SIG-M5 (cell line): ENCODE results near the gene OR5T3.
"Not testable (repeated sequence)": the region's sequence is repeated elsewhere in the genome, so short reads cannot be mapped to it uniquely, and the experiment has no call there.

Source experiments
- DNase-seq: peaks from one replicate; lab custom pipeline; 2025; lab: John Stamatoyannopoulos, UW

The OR5T3 gene

DNA sequence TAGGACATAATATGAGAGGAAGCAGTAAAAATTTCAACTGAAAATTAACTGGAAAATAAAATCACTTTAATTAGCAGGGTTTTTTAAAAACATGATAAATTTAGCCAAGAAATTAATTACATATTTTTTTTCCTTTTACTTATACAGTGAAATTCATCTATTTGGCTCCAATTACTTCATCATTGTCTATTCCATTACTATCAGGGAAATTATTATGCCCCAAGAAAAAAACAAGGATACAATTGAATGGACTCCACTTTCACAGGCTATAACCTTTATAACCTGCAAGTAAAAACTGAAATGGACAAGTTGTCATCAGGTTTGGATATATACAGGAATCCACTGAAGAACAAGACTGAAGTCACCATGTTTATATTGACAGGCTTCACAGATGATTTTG is at the start of gene OR5T3:
OR5T3 (plus strand) TSS at position 301 of the 400 bp plus-strand sequence; CDS start at position 301, 0 bp downstream.
- no peak for DNase-seq

DNA sequence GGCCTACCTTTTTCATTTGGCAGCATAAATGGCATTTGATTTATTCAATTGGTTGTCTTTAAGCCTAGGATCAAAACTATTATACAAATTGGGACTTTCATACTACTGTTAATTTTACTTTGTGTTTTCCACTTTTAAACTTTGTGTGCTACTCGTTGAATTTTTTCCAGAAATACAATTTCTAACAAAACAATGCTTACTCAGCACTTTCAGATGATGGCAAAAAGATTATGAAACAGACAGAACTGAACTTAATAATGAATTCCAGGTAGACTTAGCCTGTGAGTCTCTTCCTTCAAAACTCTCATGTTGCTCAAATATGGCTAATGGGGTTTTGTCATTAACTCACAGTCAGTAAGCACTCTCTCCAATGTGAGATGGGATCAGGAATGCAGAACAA is 44.3 kb upstream of the OR5T3 start:
- no peak for DNase-seq

DNA sequence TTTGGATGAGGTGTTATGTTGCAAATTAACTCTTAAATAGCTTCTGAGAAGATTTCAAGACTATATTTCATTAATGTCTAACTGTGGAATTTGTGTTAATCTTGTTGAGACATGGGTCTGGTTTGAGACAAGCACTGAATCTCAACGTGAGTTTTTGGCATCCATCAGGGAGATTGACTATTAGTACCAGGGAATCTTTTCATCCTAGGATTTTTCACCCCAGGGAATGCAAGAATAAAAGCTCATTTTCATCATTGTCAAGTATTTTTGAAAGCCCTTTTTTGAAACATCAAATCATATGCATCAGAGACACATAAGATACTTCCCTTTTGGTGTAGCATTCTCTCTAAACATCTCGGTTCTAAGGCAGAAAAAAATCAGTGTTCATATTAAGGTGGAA is 37.5 kb upstream of the OR5T3 start:
- DNase-seq = no peak

DNA sequence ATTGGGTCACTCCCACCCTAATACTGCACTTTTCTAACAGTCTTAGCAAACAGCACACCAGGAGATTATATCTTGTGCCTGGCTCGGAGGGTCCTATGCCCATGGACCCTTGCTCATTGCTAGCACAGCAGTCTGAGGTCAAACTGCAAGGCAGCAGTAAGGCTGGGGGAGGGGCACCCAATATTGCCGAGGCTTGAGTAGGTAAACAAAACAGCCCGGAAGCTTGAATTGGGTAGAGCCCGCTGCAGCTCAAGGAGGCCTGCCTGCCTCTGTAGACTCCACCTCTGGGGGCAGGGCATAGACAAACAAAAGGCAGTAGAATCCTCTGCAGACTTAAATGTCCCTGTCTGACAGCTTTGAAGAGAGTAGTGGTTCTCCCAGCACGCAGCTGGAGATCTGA is 32.3 kb upstream of the OR5T3 start:
- not testable (repeated sequence) for DNase-seq

GRCh38 chr11:56234155-56234554 is 17.9 kb upstream of the OR5T3 start, which contains the start of gene OR5T2:
OR5T2 (minus strand) TSS chr11:56234255; CDS start chr11:56233062, 1,193 bp downstream.
- no peak for DNase-seq

GRCh38 chr11:56271092-56271491 is 19.0 kb downstream of the OR5T3 start:
- no peak for DNase-seq

DNA sequence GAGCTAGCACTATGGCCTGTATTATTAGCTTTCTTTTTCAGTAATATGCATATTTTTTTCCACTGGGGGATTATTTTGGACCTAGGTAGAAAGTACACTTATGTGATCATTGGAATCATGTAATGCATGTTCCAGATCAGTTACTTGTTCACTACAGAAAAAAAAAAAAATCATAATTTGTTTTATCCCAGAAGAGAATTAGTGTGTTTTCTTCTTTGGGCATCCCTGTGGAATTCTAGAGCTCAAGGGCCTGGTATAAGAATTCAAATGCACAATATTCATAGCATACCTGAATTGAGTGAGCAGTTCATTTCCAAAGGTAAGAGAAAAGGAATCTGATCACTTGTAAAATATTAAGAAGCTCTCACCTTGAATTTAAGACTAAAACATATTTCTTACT is 21.8 kb downstream of the OR5T3 start, which contains the start of gene OR5T1:
OR5T1 (plus strand) TSS at position 301 of the 400 bp plus-strand sequence. CDS start 1,485 bp downstream, outside the sequence.
- no peak for DNase-seq

- DNase-seq = no peak
Observed at GRCh38 chr11:56292154-56292553, 40.1 kb downstream of the OR5T3 start, which contains the start of gene OR8H1. OR8H1 (minus strand) TSS chr11:56292254; CDS start chr11:56291062, 1,192 bp downstream.

DNA sequence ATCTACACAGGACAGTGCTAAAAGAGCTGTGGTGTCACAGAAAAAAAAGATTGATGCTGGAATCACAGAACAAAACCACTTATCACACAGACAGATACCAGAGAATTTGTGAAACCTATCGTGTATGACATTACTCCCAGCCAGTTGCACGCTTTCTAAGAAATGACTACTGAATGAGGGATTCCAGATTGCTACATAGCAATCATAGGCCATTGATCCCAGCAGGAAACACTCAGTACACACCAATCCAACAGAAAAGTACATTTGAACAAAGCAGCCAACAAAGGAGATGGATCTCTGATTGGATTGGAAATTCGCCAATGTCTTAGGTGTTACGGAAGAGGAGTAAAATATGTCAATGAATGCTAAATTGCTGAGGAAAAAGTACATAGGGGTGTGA is 44.8 kb downstream of the OR5T3 start:
- DNase-seq = no peak
